ENCODE measurements around the gene MSLN.

DNA sequence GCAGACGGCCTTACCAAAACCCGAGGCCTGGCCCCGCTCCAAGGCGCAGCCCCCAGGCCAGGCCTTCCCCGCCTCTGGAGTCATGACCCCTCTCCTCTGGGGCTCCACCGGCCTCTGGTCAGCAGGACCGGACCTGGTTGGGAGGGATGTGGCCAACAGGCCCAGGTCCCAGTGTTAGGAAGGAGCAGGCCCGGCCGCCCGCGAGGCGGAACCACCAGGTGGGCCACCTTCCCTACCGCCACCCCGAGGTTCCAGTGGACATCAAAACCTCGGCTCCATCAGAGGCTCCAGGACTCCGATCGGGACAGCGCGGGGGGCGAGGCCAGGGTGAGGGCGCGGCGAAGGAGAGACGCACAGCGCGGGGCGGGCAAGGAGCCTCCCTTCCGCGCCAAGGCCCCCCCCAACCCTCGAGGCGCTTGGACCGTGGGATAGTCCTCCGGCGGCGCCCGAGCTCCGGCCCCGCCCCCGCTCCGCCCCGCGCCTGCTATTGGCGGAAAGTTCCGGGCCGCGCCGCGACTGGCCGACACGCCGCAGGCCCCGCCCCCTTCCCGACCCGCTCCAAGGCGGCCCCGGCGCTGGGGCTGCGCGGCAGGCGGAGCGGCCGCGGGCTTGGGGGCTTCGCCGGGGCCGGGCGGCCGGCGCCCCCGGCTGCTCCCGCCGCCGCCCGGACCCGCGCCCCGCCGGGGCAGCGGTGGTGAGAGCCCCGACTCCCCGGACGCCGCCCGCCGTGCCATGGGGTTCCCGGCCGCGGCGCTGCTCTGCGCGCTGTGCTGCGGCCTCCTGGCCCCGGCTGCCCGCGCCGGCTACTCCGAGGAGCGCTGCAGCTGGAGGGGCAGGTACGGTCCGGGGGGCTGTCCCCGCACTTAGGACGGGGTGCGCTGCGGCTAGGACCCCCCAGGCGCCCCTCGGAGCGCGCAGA is 45.7 kb upstream of the MSLN start, which contains the start of gene METRN:
- no peak for TF ChIP-seq POLR2AphosphoS5 (IDR thresholded peaks at IDR 0.05)
- TF ChIP-seq, protein P1, sequence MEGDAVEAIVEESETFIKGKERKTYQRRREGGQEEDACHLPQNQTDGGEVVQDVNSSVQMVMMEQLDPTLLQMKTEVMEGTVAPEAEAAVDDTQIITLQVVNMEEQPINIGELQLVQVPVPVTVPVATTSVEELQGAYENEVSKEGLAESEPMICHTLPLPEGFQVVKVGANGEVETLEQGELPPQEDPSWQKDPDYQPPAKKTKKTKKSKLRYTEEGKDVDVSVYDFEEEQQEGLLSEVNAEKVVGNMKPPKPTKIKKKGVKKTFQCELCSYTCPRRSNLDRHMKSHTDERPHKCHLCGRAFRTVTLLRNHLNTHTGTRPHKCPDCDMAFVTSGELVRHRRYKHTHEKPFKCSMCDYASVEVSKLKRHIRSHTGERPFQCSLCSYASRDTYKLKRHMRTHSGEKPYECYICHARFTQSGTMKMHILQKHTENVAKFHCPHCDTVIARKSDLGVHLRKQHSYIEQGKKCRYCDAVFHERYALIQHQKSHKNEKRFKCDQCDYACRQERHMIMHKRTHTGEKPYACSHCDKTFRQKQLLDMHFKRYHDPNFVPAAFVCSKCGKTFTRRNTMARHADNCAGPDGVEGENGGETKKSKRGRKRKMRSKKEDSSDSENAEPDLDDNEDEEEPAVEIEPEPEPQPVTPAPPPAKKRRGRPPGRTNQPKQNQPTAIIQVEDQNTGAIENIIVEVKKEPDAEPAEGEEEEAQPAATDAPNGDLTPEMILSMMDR (IDR thresholded peaks at IDR 0.05), result peak in 1 of 6 experiments; percentile 8

All from upper lobe of left lung (tissue), 4 donors.